Heart left ventricle (tissue), 16 donors: ENCODE measurements around the gene SP3. TPM values are rescaled to one million over a fixed set of nuclear protein-coding genes. Genes with fewer than 3 reads are reported as not detected.

Experiments
- ATAC-seq, 4 donors: fragments of 200-7000 bp; cut with Tn5 transposase; one replicate each; pipeline ENCODE4 v1.9.1; 2020 to 2022; ENCODE audit warnings: moderate library complexity in 4 of 4, mild to moderate bottlenecking in 3 of 4, moderate number of reproducible peaks in 1 of 4
- DNase-seq, 5 donors: peaks; one replicate each; pipeline ENCODE4 v3.0.0-alpha.2; 2020
- H3K27ac ChIP-seq, 12 donors: fragments of 200-600 bp; sonication (generic) in 4 of 12; one replicate each; pipeline versions ENCODE4 v1.5.0 to v1.8.0; 2016 to 2022; ENCODE audit warnings: mild to moderate bottlenecking in 2 of 12
- H3K27me3 ChIP-seq, 9 donors: fragments of 200-600 bp; sonication (generic) in 2 of 9; one replicate each; pipeline versions ENCODE4 v1.5.1 to v1.8.0; 2016 to 2022; ENCODE audit warnings: mild to moderate bottlenecking in 3 of 9
- H3K36me3 ChIP-seq, 9 donors: fragments of 200-600 bp; sonication (generic) in 2 of 9; one replicate each; pipeline versions ENCODE4 v1.5.0 to v1.8.0; 2018 to 2022; ENCODE audit warnings: mild to moderate bottlenecking in 2 of 9
- H3K4me1 ChIP-seq, 12 donors: fragments of 200-600 bp; sonication (generic) in 4 of 12; one replicate each; pipeline versions ENCODE4 v1.5.0 to v1.8.0; 2016 to 2022; ENCODE audit warnings: mild to moderate bottlenecking in 3 of 12
- H3K4me3 ChIP-seq, 12 donors: fragments of 200-600 bp; sonication (generic) in 4 of 12; one replicate each; pipeline versions ENCODE4 v1.5.0 to v1.8.0; 2017 to 2022; ENCODE audit warnings: mild to moderate bottlenecking in 9 of 12, moderate library complexity in 4 of 12
- H3K9me3 ChIP-seq, 12 donors: fragments of 200-600 bp; sonication (generic) in 4 of 12; one replicate each; pipeline versions ENCODE4 v1.5.0 to v1.8.0; 2016 to 2022; ENCODE audit warnings: mild to moderate bottlenecking in 1 of 12
- POLR2A ChIP-seq, 2 donors: fragments of 450-650 bp; IDR thresholded peaks; one replicate each; pipeline ENCODE4 v1.6.1; 2017; ENCODE audit warnings: antibody characterized with exemption in 2 of 2, mild to moderate bottlenecking in 2 of 2, moderate library complexity in 2 of 2
- WGBS, 4 donors: extraction: QIAGEN DNeasy Blood & Tissue Kit in 2 of 4; methylation state at CpG; one replicate each; pipeline versions ENCODE4 v1.1.5 to v1.1.7; 2013 to 2018; 5-methylcytosine and 5-hydroxymethylcytosine counted together
- intact Hi-C, 10 donors: fragments of 100-400 bp; cut with DNase I; formaldehyde crosslinking; loops; one replicate each; pipeline versions ENCODE4 v1.11.1 to v1.14.2; 2022
- polyA plus RNA-seq, 2 donors: library from polyadenylated mRNA; stranded (reverse); fragments of 200-250 nt; gene quantifications; one replicate each; pipeline ENCODE4 v1.2.3, GENCODE V29; 2013
- total RNA-seq, 9 donors: library from RNA; depleted of rRNA in 2 of 9; stranded (reverse); fragments of >200 nt in 2 of 9; fragmentation: NEBNext Ultra II Directional in 3 of 9; extraction: Animal tissue kit (Norgen Biotek cat#: 25700) in 3 of 9; gene quantifications; one replicate each; pipeline versions ENCODE4 v1.1.0 to v1.2.4, GENCODE V29; 2016 to 2023
- TF ChIP-seq, protein P1 (sequence below), 12 donors: fragments of 200-600 bp; sonication (generic) in 4 of 12; IDR thresholded peaks; one replicate each; pipeline versions ENCODE4 v1.5.0 to v1.8.0; 2018 to 2022; ENCODE audit warnings: antibody characterized with exemption in 12 of 12, mild to moderate bottlenecking in 5 of 12
- donor health status: ischemic (EF 13 %, LVEDD 7.1; RV severe dilation, severe dysfunction).
- donor health status: healthy with polysubstance abuse.
- donor health status: DM: no; HTN: yes; CAD: no.
- donor health status: DM: no; HTN: no; CAD: no.
- donor health status: ischemic (EF 25% LVEDD 6.9; RV normal size, moderate dysfunction).
- donor health status: ischemic (EF 25% LVEDD 5.7; RV mildly dilated, moderate dysfunction).
- donor health status: healthy.
- donor health status: DM: yes; HTN: yes; CAD: no.
- donor health status: ischemic (EF 35%, LVEDD 5.7; RV mildly dilated, moderate dysfunction).
- donor health status: nonischemic (EF 11% LVEDD 7.7; RV severe dilation, severe dysfunction).
- donor health status: DM: yes; HTN: yes; CAD: no.
- donor health status: PGD.
- donor health status: ischemic (EF 29% LVEDD 5.4; RV normal size, mild dysfunction).
- donor health status: nonischemic (EF 23%, LVEDD 6.1; RV moderate dilation, normal function).

SP3 gene
- total and polyA plus RNA-seq, 11 donors = 6.9 to 61.5 (median 40.2) TPM

DNA sequence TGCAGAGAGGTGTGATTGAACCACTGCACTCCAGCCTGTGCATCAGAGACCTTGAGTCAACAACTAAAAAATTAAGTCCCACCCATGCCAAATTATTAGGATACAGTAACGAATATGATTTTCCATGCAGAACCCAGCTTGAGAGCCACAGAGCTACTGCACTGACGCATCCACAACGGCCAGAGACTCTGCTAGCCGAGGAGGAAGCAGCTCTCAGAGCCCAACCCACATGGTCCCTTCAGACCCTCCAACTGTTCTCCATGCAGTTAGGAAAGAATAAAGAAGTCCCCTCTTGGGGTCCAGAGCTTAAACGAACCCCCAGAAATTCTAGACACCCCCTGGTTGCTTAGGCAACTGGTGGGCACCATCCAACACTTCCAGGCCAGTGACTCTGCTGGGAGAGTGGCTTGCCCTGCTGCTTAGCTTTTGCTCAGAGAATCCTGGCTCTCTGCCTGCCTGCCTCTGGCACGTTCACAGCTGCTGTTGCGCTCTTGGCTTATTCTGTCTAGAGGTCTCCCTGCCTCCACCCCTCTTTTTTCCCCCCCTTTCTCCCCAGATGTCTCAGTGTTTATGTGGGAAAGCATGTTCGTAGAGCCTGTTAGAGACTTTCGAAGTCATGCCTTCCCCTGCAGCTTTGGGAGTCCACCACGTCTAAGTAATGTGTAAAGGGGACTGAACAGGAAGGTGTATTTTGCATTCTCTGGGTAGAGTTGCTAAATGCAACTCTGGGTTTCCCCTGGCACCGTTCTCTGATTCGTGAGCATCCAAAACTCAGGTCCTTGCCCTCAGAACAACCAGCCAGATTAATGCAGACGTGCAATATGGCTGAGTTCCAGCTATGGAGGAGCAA lies 26.0 kb upstream of the SP3 start:
- Histone ChIP-seq H3K9me3 (no peaks in the 10 kb centered on the region), H3K27me3 (no peaks in the 10 kb centered on the region), H3K4me1 (peaks cover 0 to 74% (median 43%) of the 10 kb centered on the region in 12 donors), H3K4me3 (peak overlapping the region in 5 of 12 donors; percentile 2 to 8 (median 4)), H3K36me3 (no peaks in the 10 kb centered on the region), H3K27ac (peak overlapping the region; percentile 25 to 85 (median 68))
- DNase-seq (peak; percentile 79 to 90 (median 82)), ATAC-seq (peak; percentile 64 to 85 (median 78))
- intact Hi-C loops = loop anchor here in 4 of 10 donors (1.0 to 10.0 kb wide), 5 partner anchors 26 to 106 kb away; partner anchors contain the start of gene SP3 (in 1 of the 4)
- WGBS, 4 donors = 11 to 26% (median 13%) methylated on average over 13 of the region's 13 CpGs
- no peak for TF ChIP-seq POLR2A (IDR thresholded peaks at IDR 0.05)
- TF ChIP-seq, protein P1, sequence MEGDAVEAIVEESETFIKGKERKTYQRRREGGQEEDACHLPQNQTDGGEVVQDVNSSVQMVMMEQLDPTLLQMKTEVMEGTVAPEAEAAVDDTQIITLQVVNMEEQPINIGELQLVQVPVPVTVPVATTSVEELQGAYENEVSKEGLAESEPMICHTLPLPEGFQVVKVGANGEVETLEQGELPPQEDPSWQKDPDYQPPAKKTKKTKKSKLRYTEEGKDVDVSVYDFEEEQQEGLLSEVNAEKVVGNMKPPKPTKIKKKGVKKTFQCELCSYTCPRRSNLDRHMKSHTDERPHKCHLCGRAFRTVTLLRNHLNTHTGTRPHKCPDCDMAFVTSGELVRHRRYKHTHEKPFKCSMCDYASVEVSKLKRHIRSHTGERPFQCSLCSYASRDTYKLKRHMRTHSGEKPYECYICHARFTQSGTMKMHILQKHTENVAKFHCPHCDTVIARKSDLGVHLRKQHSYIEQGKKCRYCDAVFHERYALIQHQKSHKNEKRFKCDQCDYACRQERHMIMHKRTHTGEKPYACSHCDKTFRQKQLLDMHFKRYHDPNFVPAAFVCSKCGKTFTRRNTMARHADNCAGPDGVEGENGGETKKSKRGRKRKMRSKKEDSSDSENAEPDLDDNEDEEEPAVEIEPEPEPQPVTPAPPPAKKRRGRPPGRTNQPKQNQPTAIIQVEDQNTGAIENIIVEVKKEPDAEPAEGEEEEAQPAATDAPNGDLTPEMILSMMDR (IDR thresholded peaks at IDR 0.05) = no peak

- WGBS, 4 donors = 31 to 48% (median 44%) methylated on average over 6 of the region's 6 CpGs
- peak overlapping the region in 1 of 12 donors; percentile 19 for H3K4me3 ChIP-seq
- DNase-seq (peak in 2 of 5 donors; percentile 44 to 64), ATAC-seq (peak; percentile 12 to 69 (median 22))
- H3K27ac ChIP-seq = peak overlapping the region; percentile 25 to 85 (median 68)
- intact Hi-C loops = loop anchor here in 4 of 10 donors (2.0 to 10.0 kb wide), 4 partner anchors 35 to 105 kb away; no protein-coding TSS in a partner anchor
- H3K4me1 ChIP-seq = peaks cover 0 to 84% (median 48%) of the 10 kb centered on the region in 12 donors
- no peaks in the 10 kb centered on the region for H3K9me3 ChIP-seq
- no peaks in the 10 kb centered on the region for H3K27me3 ChIP-seq
- TF ChIP-seq, protein P1 (IDR thresholded peaks at IDR 0.05) = no peak
- TF ChIP-seq POLR2A (IDR thresholded peaks at IDR 0.05) = no peak
- no peaks in the 10 kb centered on the region for H3K36me3 ChIP-seq
Observed at GRCh38 chr2:173990245-173990644, 25.1 kb upstream of the SP3 start.

DNA sequence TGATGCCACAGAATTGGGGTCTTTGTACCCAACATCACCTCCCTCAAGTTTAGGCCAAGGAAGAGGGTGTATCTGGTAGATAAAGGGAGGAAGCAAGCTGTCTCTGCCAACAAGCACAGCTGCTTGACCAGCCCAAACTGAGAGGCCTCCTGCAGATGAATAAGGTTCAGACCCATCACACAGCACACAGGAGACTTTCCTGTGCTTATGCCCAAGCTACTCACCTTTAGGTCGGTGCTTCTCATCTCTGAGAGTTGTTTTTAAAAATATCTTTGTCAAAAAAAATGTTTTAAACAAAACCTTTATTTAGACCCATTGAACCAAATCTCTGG lies 24.7 kb upstream of the SP3 start:
- no peak for DNase-seq
- peak overlapping the region; percentile 28 to 85 (median 68) for H3K27ac ChIP-seq
- 48 to 55% (median 52%) methylated on average over 1 of the region's 1 CpG for WGBS, 4 donors
- no peaks in the 10 kb centered on the region for H3K36me3 ChIP-seq
- H3K9me3 ChIP-seq = no peaks in the 10 kb centered on the region
- no peak overlapping the region for H3K4me3 ChIP-seq
- no peak for ATAC-seq
- H3K27me3 ChIP-seq = no peaks in the 10 kb centered on the region
- intact Hi-C loops = loop anchor here in 4 of 10 donors (2.0 to 10.0 kb wide), 5 partner anchors 35 to 105 kb away; no protein-coding TSS in a partner anchor
- TF ChIP-seq, protein P1 (IDR thresholded peaks at IDR 0.05) = no peak
- TF ChIP-seq POLR2A (IDR thresholded peaks at IDR 0.05) = no peak
- peaks cover 0 to 88% (median 52%) of the 10 kb centered on the region in 12 donors for H3K4me1 ChIP-seq
